Esophagus squamous epithelium (tissue), 5 donors: ENCODE data around the gene RSF1. TPM values are rescaled to one million over a fixed set of nuclear protein-coding genes. Genes with fewer than 3 reads are reported as not detected.
A peak's percentile ranks its signal among the peaks of the same experiment; 100 is the strongest.
"Not testable (repeated sequence)": the region's sequence is repeated elsewhere in the genome, so short reads cannot be mapped to it uniquely, and the experiment has no call there.

Source experiments
- DNase-seq: peaks from one replicate; lab custom pipeline; 2025; lab: John Stamatoyannopoulos, UW
- H3K27ac ChIP-seq, 4 donors: fragments of 200-600 bp; sonication (generic); one replicate each; pipeline ENCODE4 v1.5.1; 2016 to 2019; ENCODE audit warnings: mild to moderate bottlenecking in 1 of 4
- H3K27me3 ChIP-seq, 4 donors: fragments of 200-600 bp; sonication (generic); 1 replicate in 3 of 4; 2 replicates in 1 of 4; pipeline versions ENCODE4 v1.5.1 to v1.6.0; 2017 to 2021; ENCODE audit warnings: antibody characterized with exemption in 1 of 4
- H3K36me3 ChIP-seq, 3 donors: fragments of 200-600 bp; sonication (generic); one replicate each; pipeline ENCODE4 v1.5.1; 2016 to 2019
- H3K4me1 ChIP-seq, 3 donors: fragments of 200-600 bp; sonication (generic); one replicate each; pipeline ENCODE4 v1.5.1; 2017 to 2019
- H3K4me3 ChIP-seq, 4 donors: fragments of 200-600 bp; sonication (generic); 1 replicate in 3 of 4; 2 replicates in 1 of 4; pipeline ENCODE4 v1.5.1; 2016 to 2019; ENCODE audit warnings: mild to moderate bottlenecking in 2 of 4, moderate library complexity in 1 of 4
- H3K9me3 ChIP-seq, 3 donors: fragments of 200-600 bp; sonication (generic); one replicate each; pipeline ENCODE4 v1.5.1; 2016 to 2019
- CTCF ChIP-seq, 6 experiments: fragments of 450-650 bp in 4 of 6; fragments of 200-600 bp in 2 of 6; sonication (generic) in 2 of 6; IDR thresholded peaks; one replicate each; pipeline ENCODE4 v1.5.1; 2016 to 2019; ENCODE audit warnings: antibody characterized with exemption in 6 of 6, mild to moderate bottlenecking in 4 of 6, moderate library complexity in 4 of 6
- POLR2A ChIP-seq, 4 donors: fragments of 450-650 bp; IDR thresholded peaks; one replicate each; pipeline ENCODE4 v1.6.1; 2017; ENCODE audit warnings: antibody characterized with exemption in 4 of 4, mild to moderate bottlenecking in 4 of 4, moderate library complexity in 3 of 4
- WGBS, 2 donors: methylation state at CpG; one replicate each; pipeline ENCODE4 v1.1.5; 2018; 5-methylcytosine and 5-hydroxymethylcytosine counted together
- intact Hi-C: fragments of 100-400 bp; cut with DNase I; formaldehyde crosslinking; loops from one replicate; pipeline ENCODE4 v1.15.0; 2022
- total RNA-seq, 4 donors: library from RNA; depleted of rRNA; stranded (reverse); fragments of >200 nt; gene quantifications; one replicate each; pipeline ENCODE4 v1.1.0, GENCODE V29; 2016
- donor health status: DM: yes; HTN: yes; CAD: no.

RSF1 gene
- total RNA-seq, 4 donors from 2014 or later = 14.7 to 37.8 (median 29.1) TPM

GRCh38 chr11:77828926-77829325, 8.4 kb upstream of the RSF1 start:
- peaks cover 0 to under 1% (median 0%) of the 10 kb centered on the region in 3 donors for H3K4me1 ChIP-seq
- no peak for TF ChIP-seq POLR2A (IDR thresholded peaks at IDR 0.05)
- H3K27ac ChIP-seq = no peak overlapping the region
- no peak overlapping the region for H3K4me3 ChIP-seq
- no peaks in the 10 kb centered on the region for H3K9me3 ChIP-seq
- 88 to 97% methylated on average over 2 of the region's 2 CpGs for WGBS, 2 donors
- no peak for DNase-seq
- no peaks in the 10 kb centered on the region for H3K27me3 ChIP-seq
- no peaks in the 10 kb centered on the region for H3K36me3 ChIP-seq
- intact Hi-C loops = no loop called here

GRCh38 chr11:77823775-77824174, 3.3 kb upstream of the RSF1 start:
- TF ChIP-seq CTCF (IDR thresholded peaks at IDR 0.05) (no peak), POLR2A (IDR thresholded peaks at IDR 0.05) (no peak)
- Histone ChIP-seq H3K4me3 (no peak overlapping the region), H3K27me3 (no peaks in the 10 kb centered on the region), H3K4me1 (peaks cover 4 to 32% (median 9%) of the 10 kb centered on the region in 3 donors), H3K27ac (no peak overlapping the region), H3K9me3 (no peaks in the 10 kb centered on the region), H3K36me3 (no peaks in the 10 kb centered on the region)
- no peak for DNase-seq
- WGBS, 2 donors = 47 to 50% methylated on average over 1 of the region's 1 CpG
- intact Hi-C loops = loop anchor here (5.0 kb wide), 1 partner anchor 169 kb away; the partner anchor contains the start of gene INTS4

GRCh38 chr11:77822126-77822525, 1.6 kb upstream of the RSF1 start:
- not testable (repeated sequence) for DNase-seq, H3K27me3 ChIP-seq, H3K9me3 ChIP-seq, H3K36me3 ChIP-seq, H3K27ac ChIP-seq
- peak overlapping the region in 3 of 4 donors; percentile 70 to 95 (median 90) for H3K4me3 ChIP-seq
- WGBS, 2 donors = 71 to 75% methylated on average over 12 to 13 of the region's 13 CpGs
- peaks cover 4 to 48% (median 18%) of the 10 kb centered on the region in 3 donors for H3K4me1 ChIP-seq
- intact Hi-C loops = loop anchor here (5.0 kb wide), 1 partner anchor 170 kb away; the partner anchor contains the start of gene INTS4

- WGBS, 2 donors = 1% methylated on average over 16 of the region's 16 CpGs
- intact Hi-C loops = loop anchor here (5.0 kb wide), 1 partner anchor 171 kb away; the partner anchor contains the start of gene INTS4
- no peaks in the 10 kb centered on the region for H3K9me3 ChIP-seq
- peaks cover 4 to 52% (median 18%) of the 10 kb centered on the region in 3 donors for H3K4me1 ChIP-seq
- no peaks in the 10 kb centered on the region for H3K36me3 ChIP-seq
- DNase-seq = no peak
- TF ChIP-seq POLR2A (IDR thresholded peaks at IDR 0.05) (no peak), CTCF (IDR thresholded peaks at IDR 0.05) (no peak)
- H3K27ac ChIP-seq = peak overlapping the region; percentile 94 to 97 (median 96)
- H3K4me3 ChIP-seq = peak overlapping the region; percentile 70 to 98 (median 92)
- no peaks in the 10 kb centered on the region for H3K27me3 ChIP-seq
These were observed 878 bp upstream of the RSF1 start for GRCh38 chr11:77821349-77821851.

GRCh38 chr11:77819921-77820564, 479 bp downstream of the RSF1 start:
- intact Hi-C loops = loop anchor here (5.0 kb wide), 1 partner anchor 172 kb away; the partner anchor contains the start of gene INTS4
- Histone ChIP-seq H3K4me1 (peaks cover 4 to 52% (median 18%) of the 10 kb centered on the region in 3 donors), H3K9me3 (no peaks in the 10 kb centered on the region), H3K27ac (peak overlapping the region; percentile 94 to 97 (median 96)), H3K27me3 (no peaks in the 10 kb centered on the region), H3K4me3 (peak overlapping the region; percentile 70 to 98 (median 92)), H3K36me3 (no peaks in the 10 kb centered on the region)
- TF ChIP-seq POLR2A (IDR thresholded peaks at IDR 0.05) = no peak
- TF ChIP-seq CTCF (IDR thresholded peaks at IDR 0.05) = no peak
- no peak for DNase-seq
- 0% methylated on average over 1 to 8 of the region's 55 CpGs for WGBS, 2 donors

GRCh38 chr11:77819411-77819920, 1.1 kb downstream of the RSF1 start:
- peak overlapping the region; percentile 94 to 97 (median 96) for H3K27ac ChIP-seq
- H3K9me3 ChIP-seq = no peaks in the 10 kb centered on the region
- peak overlapping the region; percentile 70 to 98 (median 92) for H3K4me3 ChIP-seq
- DNase-seq = peak; percentile 39
- 0 to 1% methylated on average over 15 to 19 of the region's 19 CpGs for WGBS, 2 donors
- intact Hi-C loops = no loop called here
- no peaks in the 10 kb centered on the region for H3K36me3 ChIP-seq
- peaks cover 4 to 52% (median 18%) of the 10 kb centered on the region in 3 donors for H3K4me1 ChIP-seq
- no peaks in the 10 kb centered on the region for H3K27me3 ChIP-seq
- TF ChIP-seq CTCF (IDR thresholded peaks at IDR 0.05) = peak in 4 of 6 experiments; percentile 15 to 37 (median 34)
- peak in 3 of 4 donors; percentile 18 to 77 (median 58) for TF ChIP-seq POLR2A (IDR thresholded peaks at IDR 0.05)
